ENCODE measurements around the gene RGS7BP.

RGS7BP gene

DNA sequence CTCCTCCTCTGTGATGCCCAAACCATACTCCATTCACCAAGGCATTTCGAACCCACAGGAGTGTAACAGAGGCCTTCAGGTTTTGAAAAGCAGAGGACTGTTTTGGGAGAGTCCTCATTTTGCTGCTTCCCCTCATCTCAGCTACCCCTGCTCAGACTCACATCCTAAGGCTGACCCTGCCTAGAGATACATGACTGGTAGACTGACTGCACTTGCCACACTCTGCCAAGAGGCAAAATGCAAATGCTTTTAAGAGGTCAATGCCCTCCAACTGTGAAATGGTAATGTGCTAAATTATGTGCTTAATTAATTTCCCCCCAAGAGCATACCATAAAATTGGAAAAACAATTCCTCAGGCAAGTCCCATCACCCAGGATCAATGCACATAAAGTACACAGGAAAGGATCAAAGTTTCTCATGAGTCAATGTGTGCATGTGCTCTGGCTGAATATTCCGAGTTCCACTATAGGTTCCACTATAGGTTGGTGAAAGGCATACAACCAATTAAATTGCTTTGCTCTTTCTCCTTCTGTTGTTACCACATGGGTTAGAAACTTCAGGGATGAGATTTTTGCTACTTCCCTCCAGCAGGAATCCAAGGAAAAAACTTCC is 87.0 kb downstream of the RGS7BP start:
- no peaks in the 10 kb centered on the region for H3K9me3 ChIP-seq
- no peak overlapping the region for H3K4me2 ChIP-seq
- no peaks in the 10 kb centered on the region for H3K36me3 ChIP-seq
- no peaks in the 10 kb centered on the region for H3K4me1 ChIP-seq
- no peaks in the 10 kb centered on the region for H3K27me3 ChIP-seq
- H3K9ac ChIP-seq = no peak overlapping the region
- H3K27ac ChIP-seq = no peak overlapping the region
- no peak for TF ChIP-seq Cebpa-rat (IDR thresholded peaks at IDR 0.05)
- no peak overlapping the region for H3K4me3 ChIP-seq
- H4K20me1 ChIP-seq = no peaks in the 10 kb centered on the region

GRCh38 chr5:64594025-64594424 is 88.2 kb downstream of the RGS7BP start:
- no peaks in the 10 kb centered on the region for H3K9me3 ChIP-seq
- H3K27me3 ChIP-seq = no peaks in the 10 kb centered on the region
- no peak overlapping the region for H3K4me3 ChIP-seq
- no peak for TF ChIP-seq Cebpa-rat (IDR thresholded peaks at IDR 0.05)
- H3K4me2 ChIP-seq = no peak overlapping the region
- no peaks in the 10 kb centered on the region for H4K20me1 ChIP-seq
- H3K27ac ChIP-seq = no peak overlapping the region
- H3K36me3 ChIP-seq = no peaks in the 10 kb centered on the region
- no peaks in the 10 kb centered on the region for H3K4me1 ChIP-seq
- H3K9ac ChIP-seq = no peak overlapping the region

DNA sequence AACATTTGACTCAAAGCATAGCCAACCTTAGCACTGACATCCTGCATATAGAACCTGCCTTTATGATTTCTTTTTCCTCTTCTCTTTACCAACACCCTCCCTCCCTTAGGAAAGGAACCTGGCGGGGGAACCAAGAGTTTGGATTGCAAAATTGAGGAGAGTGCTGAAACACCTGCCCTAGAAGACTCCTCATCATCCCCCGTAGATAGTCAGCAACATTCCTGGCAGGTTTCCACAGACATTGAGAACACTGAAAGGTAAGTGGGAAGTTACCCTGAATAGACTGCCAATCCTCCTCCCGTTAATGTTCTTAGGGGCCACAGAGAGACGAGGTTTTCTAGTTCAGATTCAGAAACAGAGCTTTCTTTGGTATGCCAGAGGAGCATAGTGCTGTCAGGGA is 88.8 kb downstream of the RGS7BP start:
- Histone ChIP-seq H3K36me3 (no peaks in the 10 kb centered on the region), H3K27me3 (no peaks in the 10 kb centered on the region), H3K4me2 (no peak overlapping the region), H4K20me1 (no peaks in the 10 kb centered on the region), H3K9ac (no peak overlapping the region), H3K9me3 (no peaks in the 10 kb centered on the region), H3K27ac (no peak overlapping the region), H3K4me1 (no peaks in the 10 kb centered on the region), H3K4me3 (no peak overlapping the region)
- TF ChIP-seq Cebpa-rat (IDR thresholded peaks at IDR 0.05) = no peak

DNA sequence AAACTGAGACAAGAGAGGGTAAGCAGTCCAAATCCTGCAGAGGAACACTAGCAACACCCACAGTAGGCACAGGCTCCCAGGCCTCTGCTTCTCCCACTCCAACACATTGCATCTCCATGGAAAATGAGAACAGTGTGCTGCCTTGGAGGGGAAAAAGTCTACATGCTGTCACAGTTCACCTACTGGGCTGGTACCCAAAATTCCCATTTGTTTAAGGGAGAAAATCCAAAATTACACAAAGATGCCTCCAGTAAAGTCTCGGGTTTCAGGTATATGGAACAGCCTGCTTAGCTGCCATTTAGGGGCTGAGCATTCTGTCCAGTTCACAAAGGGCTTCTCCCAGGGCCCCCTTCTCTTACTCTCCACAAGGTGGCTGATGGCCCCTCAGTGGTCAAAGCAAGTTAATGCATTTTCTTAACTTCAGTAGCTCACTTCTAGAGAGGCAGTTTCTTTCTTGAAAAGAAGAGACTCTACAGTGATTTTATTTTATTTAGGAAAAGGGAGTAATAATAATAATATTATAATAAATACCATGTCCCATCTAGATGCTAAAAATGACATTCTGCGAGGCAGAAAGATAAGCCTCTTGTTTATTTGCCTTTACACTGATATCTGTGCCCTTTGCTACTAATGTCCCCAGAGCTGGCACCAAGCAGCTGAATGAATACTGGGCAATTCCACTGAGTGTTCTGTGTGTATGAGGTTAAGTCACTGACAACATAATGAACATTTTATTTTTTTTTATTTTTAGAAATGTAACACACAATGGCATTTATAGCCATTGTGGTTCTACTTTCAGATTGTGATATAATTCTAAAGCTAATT is 89.4 kb downstream of the RGS7BP start:
- no peaks in the 10 kb centered on the region for H4K20me1 ChIP-seq
- no peaks in the 10 kb centered on the region for H3K36me3 ChIP-seq
- H3K4me2 ChIP-seq = no peak overlapping the region
- no peaks in the 10 kb centered on the region for H3K4me1 ChIP-seq
- no peak overlapping the region for H3K4me3 ChIP-seq
- no peak for TF ChIP-seq Cebpa-rat (IDR thresholded peaks at IDR 0.05)
- H3K9me3 ChIP-seq = no peaks in the 10 kb centered on the region
- no peak overlapping the region for H3K27ac ChIP-seq
- no peaks in the 10 kb centered on the region for H3K27me3 ChIP-seq
- no peak overlapping the region for H3K9ac ChIP-seq

- no peak overlapping the region for H3K27ac ChIP-seq
- no peaks in the 10 kb centered on the region for H4K20me1 ChIP-seq
- no peak overlapping the region for H3K9ac ChIP-seq
- no peaks in the 10 kb centered on the region for H3K4me1 ChIP-seq
- TF ChIP-seq Cebpa-rat (IDR thresholded peaks at IDR 0.05) = no peak
- H3K9me3 ChIP-seq = no peaks in the 10 kb centered on the region
- H3K27me3 ChIP-seq = no peaks in the 10 kb centered on the region
- no peaks in the 10 kb centered on the region for H3K36me3 ChIP-seq
- no peak overlapping the region for H3K4me3 ChIP-seq
- H3K4me2 ChIP-seq = no peak overlapping the region
Measured at GRCh38 chr5:64599226-64599625, 93.4 kb downstream of the RGS7BP start.

GRCh38 chr5:64603676-64604075 is 97.9 kb downstream of the RGS7BP start:
- TF ChIP-seq Cebpa-rat (IDR thresholded peaks at IDR 0.05) = no peak
- no peaks in the 10 kb centered on the region for H3K9me3 ChIP-seq
- no peaks in the 10 kb centered on the region for H3K36me3 ChIP-seq
- no peaks in the 10 kb centered on the region for H3K4me1 ChIP-seq
- no peaks in the 10 kb centered on the region for H3K27me3 ChIP-seq
- no peak overlapping the region for H3K4me3 ChIP-seq
- no peak overlapping the region for H3K4me2 ChIP-seq
- no peak overlapping the region for H3K27ac ChIP-seq
- no peaks in the 10 kb centered on the region for H4K20me1 ChIP-seq
- H3K9ac ChIP-seq = no peak overlapping the region

GRCh38 chr5:64606926-64607325 is 101.1 kb downstream of the RGS7BP start:
- Histone ChIP-seq H3K9me3 (no peaks in the 10 kb centered on the region), H3K27ac (no peak overlapping the region), H4K20me1 (no peaks in the 10 kb centered on the region), H3K27me3 (no peaks in the 10 kb centered on the region), H3K36me3 (no peaks in the 10 kb centered on the region), H3K4me2 (no peak overlapping the region), H3K4me1 (no peaks in the 10 kb centered on the region), H3K4me3 (no peak overlapping the region), H3K9ac (no peak overlapping the region)
- no peak for TF ChIP-seq Cebpa-rat (IDR thresholded peaks at IDR 0.05)

DNA sequence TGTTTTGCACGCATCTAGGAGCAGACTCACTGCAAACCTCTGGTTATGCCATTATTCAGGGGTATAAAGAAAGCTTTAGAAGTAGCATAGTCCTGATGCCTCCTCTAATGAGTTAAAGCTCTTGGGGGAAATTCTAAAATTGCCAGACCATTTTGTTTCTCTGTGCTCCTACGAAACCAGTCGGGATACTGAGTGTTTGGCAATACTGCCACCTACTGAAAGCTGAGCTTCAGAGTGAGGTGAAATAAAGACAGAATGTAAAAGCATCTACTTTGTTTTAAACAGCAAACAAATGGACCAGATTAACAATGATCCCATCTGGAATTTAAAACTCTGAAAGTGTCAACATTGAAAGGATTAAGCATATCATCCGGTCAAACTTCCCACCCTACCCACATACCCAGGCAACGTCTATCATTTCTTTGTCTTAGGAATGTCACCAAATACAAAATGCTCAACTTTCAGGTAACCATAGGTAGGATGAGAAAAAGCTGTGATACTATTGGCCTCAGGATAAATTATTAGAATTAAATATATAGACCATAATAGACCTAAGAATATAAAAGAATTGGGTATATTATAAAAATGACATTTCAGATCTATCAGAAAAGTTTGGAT is 106.6 kb downstream of the RGS7BP start:
- Histone ChIP-seq H3K4me1 (no peaks in the 10 kb centered on the region), H4K20me1 (no peaks in the 10 kb centered on the region), H3K9me3 (no peaks in the 10 kb centered on the region), H3K36me3 (no peaks in the 10 kb centered on the region), H3K4me3 (no peak overlapping the region), H3K27me3 (no peaks in the 10 kb centered on the region), H3K4me2 (no peak overlapping the region), H3K27ac (no peak overlapping the region), H3K9ac (no peak overlapping the region)
- no peak for TF ChIP-seq Cebpa-rat (IDR thresholded peaks at IDR 0.05)

DNA sequence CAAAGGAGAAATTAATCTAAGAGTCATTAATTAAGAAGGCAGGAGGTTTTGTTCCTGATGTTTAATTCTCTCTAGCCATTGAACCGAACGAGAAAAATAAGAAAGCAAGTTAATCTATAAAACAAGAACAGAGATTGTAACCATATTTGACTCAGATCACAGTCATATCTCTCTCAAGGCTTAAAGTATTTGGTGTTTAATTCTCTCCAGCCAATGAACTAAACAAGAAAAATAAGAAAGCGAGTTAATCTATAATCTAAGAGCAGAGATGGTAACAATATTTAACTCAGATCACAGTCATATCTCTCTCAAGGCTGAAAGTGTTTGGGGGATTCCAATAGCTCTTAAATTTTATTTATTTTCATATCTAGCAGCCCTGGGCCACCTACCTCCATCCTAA is 110.1 kb downstream of the RGS7BP start:
- no peaks in the 10 kb centered on the region for H3K27me3 ChIP-seq
- H3K9ac ChIP-seq = no peak overlapping the region
- no peak overlapping the region for H3K27ac ChIP-seq
- no peak overlapping the region for H3K4me2 ChIP-seq
- TF ChIP-seq Cebpa-rat (IDR thresholded peaks at IDR 0.05) = no peak
- H3K36me3 ChIP-seq = no peaks in the 10 kb centered on the region
- no peak overlapping the region for H3K4me3 ChIP-seq
- H4K20me1 ChIP-seq = no peaks in the 10 kb centered on the region
- H3K9me3 ChIP-seq = no peaks in the 10 kb centered on the region
- H3K4me1 ChIP-seq = no peaks in the 10 kb centered on the region

DNA sequence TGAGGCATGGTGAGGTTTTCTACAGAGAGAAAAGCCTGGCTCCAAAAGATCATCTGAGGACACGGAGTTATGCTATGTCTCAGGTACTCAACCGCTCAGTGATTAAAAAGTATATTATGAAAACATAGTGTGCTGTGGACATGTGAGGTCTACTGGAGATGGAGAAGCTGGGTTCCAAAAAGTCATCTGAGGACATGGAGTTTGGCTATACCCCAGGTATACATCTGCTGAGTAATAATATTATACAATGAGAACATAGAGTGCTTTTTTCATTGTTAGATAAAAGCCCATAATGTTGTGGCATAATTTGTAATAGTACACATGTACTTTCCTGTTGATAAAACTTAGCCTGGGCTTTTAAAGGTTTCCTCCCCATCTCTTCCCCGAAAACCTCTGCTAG is 113.8 kb downstream of the RGS7BP start:
- Histone ChIP-seq H3K9ac (no peak overlapping the region), H3K27ac (no peak overlapping the region), H3K4me2 (no peak overlapping the region), H3K9me3 (no peaks in the 10 kb centered on the region), H3K27me3 (no peaks in the 10 kb centered on the region), H3K36me3 (no peaks in the 10 kb centered on the region), H3K4me3 (no peak overlapping the region), H3K4me1 (no peaks in the 10 kb centered on the region), H4K20me1 (no peaks in the 10 kb centered on the region)
- TF ChIP-seq Cebpa-rat (IDR thresholded peaks at IDR 0.05) = no peak
